GM21786 (cell line): ENCODE measurements around the gene STARD8.

Experiments
- ATAC-seq: cut with Tn5 transposase; IDR thresholded peaks from one replicate; pipeline ENCODE4 v1.9.1; 2021; ENCODE audit not compliant: unreplicated experiment

STARD8 gene

GRCh38 chrX:68748030-68748429, 100.6 kb downstream of the STARD8 start:
- ATAC-seq = no peak

GRCh38 chrX:68749426-68749825, 102.0 kb downstream of the STARD8 start:
- no peak for ATAC-seq

GRCh38 chrX:68750316-68750715, 102.8 kb downstream of the STARD8 start:
- ATAC-seq = no peak

- ATAC-seq = no peak
Observed at GRCh38 chrX:68751372-68751771, 103.9 kb downstream of the STARD8 start.

GRCh38 chrX:68753218-68753617, 105.8 kb downstream of the STARD8 start:
- ATAC-seq = no peak

- ATAC-seq = no peak
Observed at GRCh38 chrX:68754406-68754805, 106.9 kb downstream of the STARD8 start.

GRCh38 chrX:68755616-68756125, 108.2 kb downstream of the STARD8 start:
- ATAC-seq = no peak

- no peak for ATAC-seq
Observed at GRCh38 chrX:68757331-68757730, 109.9 kb downstream of the STARD8 start.

GRCh38 chrX:68757731-68758130, 110.3 kb downstream of the STARD8 start:
- no peak for ATAC-seq

GRCh38 chrX:68758671-68759070, 111.2 kb downstream of the STARD8 start:
- no peak for ATAC-seq

GRCh38 chrX:68761086-68761485, 113.6 kb downstream of the STARD8 start:
- no peak for ATAC-seq

- ATAC-seq = no peak
Observed at GRCh38 chrX:68762766-68763165, 115.3 kb downstream of the STARD8 start.

- no peak for ATAC-seq
Observed at GRCh38 chrX:68763481-68763880, 116.0 kb downstream of the STARD8 start.
